ENCODE measurements around the gene NR0B2. TPM values are rescaled to one million over a fixed set of nuclear protein-coding genes. Genes with fewer than 3 reads are reported as not detected.

NR0B2 gene
- total and polyA plus RNA-seq, 2 experiments from 2014 or later: 39.1 to 68.1 TPM

- WGBS (ENCODE audit: low lambda C conversion rate, missing lambda C conversion rate): 92% methylated on average over 6 of the region's 6 CpGs
- Histone ChIP-seq H3K4me1 (ENCODE audit: insufficient read depth) (no peaks in the 10 kb centered on the region), H3K36me3 (replicated peaks; ENCODE audit: insufficient read depth, low read depth) (peaks cover 2% of the 10 kb centered on the region), H3K9me2 (replicated peaks; ENCODE audit: insufficient read depth) (no peaks in the 10 kb centered on the region), H3K27me3 (no peaks in the 10 kb centered on the region), H4K20me1 (ENCODE audit: insufficient read depth, poor library complexity, severe bottlenecking) (peaks cover 2% of the 10 kb centered on the region), H3K27ac (no peak overlapping the region), H3K9me3 (ENCODE audit: low read depth) (no peaks in the 10 kb centered on the region), H3K79me2 (peaks cover 49% of the 10 kb centered on the region), H3K4me3 (no peak overlapping the region), H3K4me2 (no peak overlapping the region), H2AFZ (no peak overlapping the region)
- DNase-seq (ENCODE audit: low spot score): no peak
- TF ChIP-seq EZH2phosphoT487 (IDR thresholded peaks at IDR 0.05; ENCODE audit: low read depth, severe bottlenecking, unreplicated experiment): no peak
- TF ChIP-seq CTCF (IDR thresholded peaks at IDR 0.05; ENCODE audit: poor library complexity): no peak
- TF ChIP-seq EZH2 (IDR thresholded peaks at IDR 0.05; ENCODE audit: borderline replicate concordance): no peak
These were observed 23.0 kb upstream of the NR0B2 start for GRCh38 chr1:26936823-26937222.

GRCh38 chr1:26932531-26932930 is 18.8 kb upstream of the NR0B2 start:
- DNase-seq (ENCODE audit: low spot score): no peak
- Histone ChIP-seq H3K9me2 (replicated peaks; ENCODE audit: insufficient read depth) (no peaks in the 10 kb centered on the region), H3K9me3 (ENCODE audit: low read depth) (no peaks in the 10 kb centered on the region), H4K20me1 (ENCODE audit: insufficient read depth, poor library complexity, severe bottlenecking) (peaks cover 2% of the 10 kb centered on the region), H3K27ac (no peak overlapping the region), H2AFZ (no peak overlapping the region), H3K36me3 (replicated peaks; ENCODE audit: insufficient read depth, low read depth) (no peaks in the 10 kb centered on the region), H3K79me2 (peaks cover 58% of the 10 kb centered on the region), H3K4me2 (no peak overlapping the region), H3K27me3 (no peaks in the 10 kb centered on the region), H3K4me3 (no peak overlapping the region), H3K4me1 (ENCODE audit: insufficient read depth) (no peaks in the 10 kb centered on the region)
- TF ChIP-seq CTCF (IDR thresholded peaks at IDR 0.05; ENCODE audit: poor library complexity): no peak
- 96% methylated on average over 3 of the region's 3 CpGs for WGBS (ENCODE audit: low lambda C conversion rate, missing lambda C conversion rate)

GRCh38 chr1:26923711-26924110 is 9.9 kb upstream of the NR0B2 start:
- Histone ChIP-seq H3K4me3 (no peak overlapping the region), H3K9me3 (ENCODE audit: low read depth) (no peaks in the 10 kb centered on the region), H3K27ac (no peak overlapping the region), H3K27me3 (no peaks in the 10 kb centered on the region), H4K20me1 (ENCODE audit: insufficient read depth, poor library complexity, severe bottlenecking) (no peaks in the 10 kb centered on the region), H2AFZ (no peak overlapping the region), H3K36me3 (replicated peaks; ENCODE audit: insufficient read depth, low read depth) (no peaks in the 10 kb centered on the region), H3K79me2 (peaks cover 61% of the 10 kb centered on the region), H3K4me2 (no peak overlapping the region), H3K9me2 (replicated peaks; ENCODE audit: insufficient read depth) (no peaks in the 10 kb centered on the region), H3K4me1 (ENCODE audit: insufficient read depth) (peaks cover 7% of the 10 kb centered on the region)
- DNase-seq (ENCODE audit: low spot score): no peak
- TF ChIP-seq EZH2 (IDR thresholded peaks at IDR 0.05; ENCODE audit: borderline replicate concordance): no peak
- TF ChIP-seq EZH2phosphoT487 (IDR thresholded peaks at IDR 0.05; ENCODE audit: low read depth, severe bottlenecking, unreplicated experiment): no peak
- no peak for TF ChIP-seq CTCF (IDR thresholded peaks at IDR 0.05; ENCODE audit: poor library complexity)
- 94% methylated on average over 3 of the region's 3 CpGs for WGBS (ENCODE audit: low lambda C conversion rate, missing lambda C conversion rate)

- peak overlapping the region; percentile 21 for H3K4me3 ChIP-seq
- no peaks in the 10 kb centered on the region for H4K20me1 ChIP-seq (ENCODE audit: insufficient read depth, poor library complexity, severe bottlenecking)
- H2AFZ ChIP-seq: no peak overlapping the region
- no peaks in the 10 kb centered on the region for H3K9me2 ChIP-seq (replicated peaks; ENCODE audit: insufficient read depth)
- H3K79me2 ChIP-seq: peaks cover 53% of the 10 kb centered on the region
- DNase-seq (ENCODE audit: low spot score): no peak
- no peaks in the 10 kb centered on the region for H3K27me3 ChIP-seq
- no peaks in the 10 kb centered on the region for H3K9me3 ChIP-seq (ENCODE audit: low read depth)
- peak overlapping the region; percentile 84 for H3K4me2 ChIP-seq
- 94% methylated on average over 3 of the region's 3 CpGs for WGBS (ENCODE audit: low lambda C conversion rate, missing lambda C conversion rate)
- H3K36me3 ChIP-seq (replicated peaks; ENCODE audit: insufficient read depth, low read depth): no peaks in the 10 kb centered on the region
- H3K27ac ChIP-seq: peak overlapping the region; percentile 72
- TF ChIP-seq CTCF (IDR thresholded peaks at IDR 0.05; ENCODE audit: poor library complexity) (no peak), EZH2phosphoT487 (IDR thresholded peaks at IDR 0.05; ENCODE audit: low read depth, severe bottlenecking, unreplicated experiment) (no peak), EZH2 (IDR thresholded peaks at IDR 0.05; ENCODE audit: borderline replicate concordance) (no peak)
- peaks cover 7% of the 10 kb centered on the region for H3K4me1 ChIP-seq (ENCODE audit: insufficient read depth)
These were observed 9.1 kb upstream of the NR0B2 start for GRCh38 chr1:26922901-26923300.

Measured in hepatocyte (in vitro differentiated cells).